Testis (tissue), 3 donors: ENCODE measurements around the gene DSN1. TPM values are rescaled to one million over a fixed set of nuclear protein-coding genes. Genes with fewer than 3 reads are reported as not detected.

ENCODE experiments used
- DNase-seq: peaks from one replicate; pipeline ENCODE4 v3.0.0-alpha.2; 2019
- H3K27ac ChIP-seq, 2 donors: fragments of 200-600 bp; sonication (generic); one replicate each; pipeline ENCODE4 v1.5.1; 2019
- H3K27me3 ChIP-seq: fragments of 200-600 bp; sonication (generic); one replicate; pipeline ENCODE4 v1.5.1; 2019
- H3K36me3 ChIP-seq: fragments of 200-600 bp; sonication (generic); one replicate; pipeline ENCODE4 v1.5.1; 2017; ENCODE audit warnings: low read depth; ENCODE audit errors: missing control alignments
- H3K4me1 ChIP-seq: fragments of 200-600 bp; sonication (generic); one replicate; pipeline ENCODE4 v1.5.1; 2019
- H3K4me3 ChIP-seq, 2 donors: fragments of 200-600 bp; sonication (generic); one replicate each; pipeline ENCODE4 v1.5.1; 2017 to 2019
- H3K9me3 ChIP-seq: fragments of 200-600 bp; sonication (generic); one replicate; pipeline ENCODE4 v1.5.1; 2017
- POLR2A ChIP-seq: fragments of 450-650 bp; IDR thresholded peaks from one replicate; pipeline ENCODE4 v1.6.1; 2017; ENCODE audit warnings: antibody characterized with exemption, mild to moderate bottlenecking, moderate library complexity
- WGBS, 2 donors: methylation state at CpG; one replicate each; pipeline ENCODE4 v1.1.5; 2018; 5-methylcytosine and 5-hydroxymethylcytosine counted together
- intact Hi-C: fragments of 100-400 bp; cut with DNase I; formaldehyde crosslinking; loops from one replicate; pipeline ENCODE4 v1.15.1; 2023; ENCODE audit warnings: low total_unique reads
- polyA plus RNA-seq: library from polyadenylated mRNA; stranded (reverse); fragments of 350-450 nt; fragmentation: Illumina TruSeq; extraction: RNeasy Lipid Tissue Mini Kit (QIAGEN cat#74804); gene quantifications from one replicate; pipeline ENCODE4 v1.2.3, GENCODE V29; 2014; ENCODE audit warnings: low read depth, low replicate concordance; ENCODE audit not compliant: insufficient read depth
- total RNA-seq, 2 donors: library from RNA; depleted of rRNA; stranded (reverse); fragments of >200 nt; gene quantifications; one replicate each; pipeline ENCODE4 v1.2.3, GENCODE V29; 2016
- TF ChIP-seq, protein P1 (sequence below), 3 experiments: fragments of 450-650 bp in 2 of 3; fragments of 200-600 bp in 1 of 3; sonication (generic) in 1 of 3; IDR thresholded peaks; one replicate each; pipeline ENCODE4 v1.5.1; 2016 to 2019; ENCODE audit warnings: antibody characterized with exemption in 3 of 3, mild to moderate bottlenecking in 2 of 3, moderate library complexity in 1 of 3

Gene DSN1
- total and polyA plus RNA-seq, 3 donors from 2014 or later, result 24.6 to 38.6 (median 30.2) TPM

DNA sequence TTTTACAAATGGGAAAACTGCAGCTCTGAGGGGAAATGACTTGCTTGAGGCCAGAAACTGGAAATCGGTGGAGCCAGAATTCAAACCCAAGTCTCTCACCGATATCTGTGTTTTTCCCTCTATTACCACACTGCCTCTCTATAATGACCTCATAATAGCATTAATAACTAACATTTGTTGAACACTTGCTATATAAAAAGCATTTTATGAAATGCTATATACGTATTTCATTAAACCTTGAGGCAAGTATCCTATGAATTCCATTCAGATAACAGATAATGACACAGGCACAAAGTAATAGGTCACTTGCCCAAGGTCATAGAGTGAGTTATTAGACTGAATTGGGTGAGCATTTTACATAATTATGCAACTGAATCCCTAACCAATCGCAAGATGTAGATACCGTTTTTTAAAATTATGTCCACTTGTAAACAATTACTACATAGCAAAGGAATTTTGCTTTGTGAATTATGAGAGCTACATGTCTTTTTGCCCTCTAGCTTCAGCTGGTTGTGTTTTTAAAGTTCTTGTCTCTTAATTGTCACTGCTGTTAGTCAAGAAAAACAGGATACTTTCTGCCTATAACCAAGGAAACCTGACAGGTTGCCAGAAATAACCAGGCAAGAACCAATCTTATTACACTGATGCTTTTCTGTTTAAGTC is 4.7 kb downstream of the DSN1 start:
- Histone ChIP-seq H3K9me3 (no peaks in the 10 kb centered on the region), H3K36me3 (no peaks in the 10 kb centered on the region), H3K4me1 (peaks cover 9% of the 10 kb centered on the region), H3K27ac (no peak overlapping the region), H3K27me3 (no peaks in the 10 kb centered on the region), H3K4me3 (no peak overlapping the region)
- DNase-seq, result no peak
- intact Hi-C loops, result no loop called here
- WGBS, 2 donors, result 65 to 67% methylated on average over 5 of the region's 5 CpGs
- no peak for TF ChIP-seq POLR2A
- TF ChIP-seq, protein P1, sequence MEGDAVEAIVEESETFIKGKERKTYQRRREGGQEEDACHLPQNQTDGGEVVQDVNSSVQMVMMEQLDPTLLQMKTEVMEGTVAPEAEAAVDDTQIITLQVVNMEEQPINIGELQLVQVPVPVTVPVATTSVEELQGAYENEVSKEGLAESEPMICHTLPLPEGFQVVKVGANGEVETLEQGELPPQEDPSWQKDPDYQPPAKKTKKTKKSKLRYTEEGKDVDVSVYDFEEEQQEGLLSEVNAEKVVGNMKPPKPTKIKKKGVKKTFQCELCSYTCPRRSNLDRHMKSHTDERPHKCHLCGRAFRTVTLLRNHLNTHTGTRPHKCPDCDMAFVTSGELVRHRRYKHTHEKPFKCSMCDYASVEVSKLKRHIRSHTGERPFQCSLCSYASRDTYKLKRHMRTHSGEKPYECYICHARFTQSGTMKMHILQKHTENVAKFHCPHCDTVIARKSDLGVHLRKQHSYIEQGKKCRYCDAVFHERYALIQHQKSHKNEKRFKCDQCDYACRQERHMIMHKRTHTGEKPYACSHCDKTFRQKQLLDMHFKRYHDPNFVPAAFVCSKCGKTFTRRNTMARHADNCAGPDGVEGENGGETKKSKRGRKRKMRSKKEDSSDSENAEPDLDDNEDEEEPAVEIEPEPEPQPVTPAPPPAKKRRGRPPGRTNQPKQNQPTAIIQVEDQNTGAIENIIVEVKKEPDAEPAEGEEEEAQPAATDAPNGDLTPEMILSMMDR (IDR thresholded peaks at IDR 0.05), result no peak

DNA sequence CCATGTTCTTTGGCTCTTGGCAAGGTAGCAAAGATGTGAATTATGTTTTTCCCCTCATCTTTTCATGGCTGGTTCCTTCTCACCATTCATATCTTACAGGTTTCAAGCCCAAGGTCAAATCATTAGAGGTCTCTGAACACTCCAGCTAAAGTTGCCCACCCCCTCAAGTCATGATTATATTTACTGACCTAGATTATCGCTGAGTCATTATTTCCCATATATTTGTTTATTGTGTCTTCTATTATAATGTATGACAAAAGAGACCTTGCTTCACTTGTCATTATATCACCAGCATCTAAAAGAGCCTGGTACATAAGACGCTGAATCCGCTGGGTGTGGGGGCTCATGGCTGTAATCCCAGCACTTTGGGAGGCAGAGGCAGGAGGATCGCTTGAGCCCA is 12.4 kb downstream of the DSN1 start:
- 93 to 97% methylated on average over 4 of the region's 4 CpGs for WGBS, 2 donors
- no peaks in the 10 kb centered on the region for H3K36me3 ChIP-seq
- H3K4me3 ChIP-seq, result no peak overlapping the region
- no peaks in the 10 kb centered on the region for H3K27me3 ChIP-seq
- H3K9me3 ChIP-seq, result no peaks in the 10 kb centered on the region
- H3K4me1 ChIP-seq, result no peaks in the 10 kb centered on the region
- intact Hi-C loops, result no loop called here
- H3K27ac ChIP-seq, result no peak overlapping the region
- no peak for DNase-seq
- TF ChIP-seq, protein P1 (IDR thresholded peaks at IDR 0.05), result no peak
- TF ChIP-seq POLR2A, result no peak

DNA sequence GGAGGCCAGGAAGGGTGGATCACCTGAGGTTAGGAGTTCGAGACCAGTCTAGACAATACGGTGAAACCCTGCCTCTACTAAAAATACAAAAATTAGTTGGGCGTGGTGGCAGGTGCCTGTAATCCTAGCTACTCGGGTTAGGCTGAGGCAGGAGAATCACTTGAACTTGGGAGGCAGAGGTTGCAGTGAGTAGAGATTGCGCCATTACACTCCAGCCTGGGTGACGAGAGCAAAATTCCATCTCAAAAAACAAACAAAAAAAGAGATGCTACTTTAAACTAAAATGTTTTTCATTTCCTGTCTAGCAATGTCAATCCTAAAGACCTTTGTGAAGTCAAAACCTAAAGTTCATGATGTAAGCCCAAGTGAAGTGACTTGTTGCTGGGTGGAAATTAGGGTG is 12.9 kb downstream of the DSN1 start:
- Histone ChIP-seq H3K27ac (no peak overlapping the region), H3K9me3 (no peaks in the 10 kb centered on the region), H3K4me3 (no peak overlapping the region), H3K36me3 (no peaks in the 10 kb centered on the region), H3K4me1 (no peaks in the 10 kb centered on the region), H3K27me3 (no peaks in the 10 kb centered on the region)
- 92% methylated on average over 6 of the region's 6 CpGs for WGBS, 2 donors
- intact Hi-C loops, result no loop called here
- DNase-seq, result no peak
- TF ChIP-seq, protein P1 (IDR thresholded peaks at IDR 0.05), result no peak
- TF ChIP-seq POLR2A, result no peak

DNA sequence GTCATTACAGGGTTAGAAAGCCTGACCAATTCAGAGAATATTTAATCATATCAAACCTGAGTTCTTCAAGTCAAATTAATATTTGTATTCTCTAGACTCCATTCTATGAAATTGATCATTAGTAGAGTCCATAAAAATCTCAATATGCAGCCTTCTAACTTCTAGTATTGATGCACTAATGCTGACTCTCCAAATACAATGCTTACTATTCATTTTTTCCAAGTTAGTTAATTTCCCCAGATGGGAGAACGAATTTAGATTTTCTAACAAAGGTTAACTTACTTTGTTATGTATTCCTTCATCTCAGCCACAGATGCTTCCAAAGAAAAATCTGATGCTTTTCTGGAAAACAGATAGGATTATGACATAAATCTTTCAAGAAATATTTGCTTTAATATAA is 15.3 kb downstream of the DSN1 start:
- TF ChIP-seq, protein P1 (IDR thresholded peaks at IDR 0.05), result no peak
- no peak for TF ChIP-seq POLR2A
- no peaks in the 10 kb centered on the region for H3K36me3 ChIP-seq
- H3K4me1 ChIP-seq, result no peaks in the 10 kb centered on the region
- H3K4me3 ChIP-seq, result no peak overlapping the region
- DNase-seq, result no peak
- no peaks in the 10 kb centered on the region for H3K27me3 ChIP-seq
- intact Hi-C loops, result no loop called here
- H3K9me3 ChIP-seq, result no peaks in the 10 kb centered on the region
- 86 to 88% methylated on average over 1 of the region's 1 CpG for WGBS, 2 donors
- peak overlapping the region in 1 of 2 donors; percentile 64 for H3K27ac ChIP-seq

GRCh38 chr20:36756496-36756895 is 17.1 kb downstream of the DSN1 start:
- no peaks in the 10 kb centered on the region for H3K9me3 ChIP-seq
- no peaks in the 10 kb centered on the region for H3K36me3 ChIP-seq
- no peak overlapping the region for H3K27ac ChIP-seq
- H3K27me3 ChIP-seq, result no peaks in the 10 kb centered on the region
- DNase-seq, result no peak
- TF ChIP-seq, protein P1 (IDR thresholded peaks at IDR 0.05), result no peak
- TF ChIP-seq POLR2A, result no peak
- intact Hi-C loops, result no loop called here
- H3K4me3 ChIP-seq, result no peak overlapping the region
- H3K4me1 ChIP-seq, result no peaks in the 10 kb centered on the region
